Endometrial microvascular endothelial cells (primary cell): Measurements from ENCODE around the gene TMEM184C. TPM values are rescaled to one million over a fixed set of nuclear protein-coding genes. Genes with fewer than 3 reads are reported as not detected.

Experiments
- in situ Hi-C: cut with HindIII; loops from 2 replicates; pipeline ENCODE4 v1.10.0; 2017; ENCODE audit warnings: low sequenced_read_pairs, low pct_unique_long_range_greater_than_20kb; ENCODE audit errors: inconsistent ontology term
- total RNA-seq: library from RNA; depleted of rRNA; stranded (reverse); fragments of >200 nt; gene quantifications from one replicate; pipeline ENCODE4 v1.2.3, GENCODE V29; 2015; ENCODE audit errors: inconsistent ontology term

TMEM184C gene
- total RNA-seq, 1 donor from 2014 or later: 37.3 TPM

GRCh38 chr4:147596981-147597380 lies 20.2 kb upstream of the TMEM184C start:
- in situ Hi-C loops: no loop called here

DNA sequence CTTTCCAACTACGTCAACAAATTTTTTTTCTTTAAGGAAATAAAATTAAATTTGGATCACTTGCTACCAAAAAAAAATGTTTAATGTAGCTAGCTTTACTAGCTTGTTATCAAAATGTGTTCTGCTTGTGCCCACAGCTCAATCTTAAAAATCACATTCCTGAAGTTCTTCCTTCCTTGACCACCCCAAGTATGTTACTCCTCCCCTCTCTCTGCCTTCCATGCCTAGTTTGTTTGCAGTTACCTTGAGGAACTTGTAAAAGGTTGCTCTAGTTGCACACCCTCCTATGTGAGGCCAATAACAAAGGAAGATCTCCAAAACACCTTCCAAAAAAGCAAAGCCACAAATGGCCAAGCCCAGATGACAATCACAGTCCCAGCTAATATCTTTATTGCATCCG lies 19.6 kb upstream of the TMEM184C start:
- in situ Hi-C loops: no loop called here

- in situ Hi-C loops: no loop called here
Observed at GRCh38 chr4:147599206-147599605, 18.0 kb upstream of the TMEM184C start.

DNA sequence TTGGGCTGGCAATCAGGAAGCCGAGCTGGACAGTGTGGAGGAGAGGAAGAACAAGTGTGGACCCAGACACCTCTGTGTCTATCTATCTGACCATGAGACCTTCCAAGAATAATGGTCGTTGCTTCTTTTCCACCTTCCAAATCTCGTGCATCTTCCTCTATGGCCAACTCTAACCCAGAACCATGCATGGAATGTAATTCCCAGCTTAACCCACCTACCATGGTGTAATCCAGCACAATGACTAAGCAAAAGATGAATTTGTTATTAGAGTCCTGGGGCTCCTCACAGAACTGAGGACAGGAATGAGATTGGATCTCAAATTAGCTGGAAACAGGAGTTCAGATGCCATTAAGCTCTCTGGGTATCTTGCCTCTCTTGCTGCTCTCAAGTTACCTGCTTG lies 17.4 kb upstream of the TMEM184C start:
- in situ Hi-C loops: no loop called here

DNA sequence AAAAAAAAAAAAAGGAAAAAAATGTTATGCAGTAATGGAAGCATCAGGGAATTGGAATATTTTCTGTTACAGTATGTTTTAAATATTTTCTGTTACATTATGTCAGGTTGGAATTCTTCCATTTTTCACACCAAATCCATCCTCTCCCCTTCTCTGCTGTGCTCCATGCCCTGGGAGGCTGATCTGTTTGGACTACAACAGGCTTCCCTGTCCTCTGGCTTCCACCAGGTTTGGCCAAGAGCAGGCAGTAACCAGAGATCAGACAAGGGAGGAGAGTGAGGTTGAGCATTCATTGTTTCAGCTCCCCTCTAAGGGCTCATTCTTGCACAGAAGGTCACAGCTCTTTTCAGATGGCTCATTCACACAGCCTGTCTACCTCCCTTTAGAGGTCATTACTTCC lies 11.7 kb upstream of the TMEM184C start:
- in situ Hi-C loops: no loop called here

GRCh38 chr4:147607471-147607870 lies 9.7 kb upstream of the TMEM184C start:
- in situ Hi-C loops: no loop called here

DNA sequence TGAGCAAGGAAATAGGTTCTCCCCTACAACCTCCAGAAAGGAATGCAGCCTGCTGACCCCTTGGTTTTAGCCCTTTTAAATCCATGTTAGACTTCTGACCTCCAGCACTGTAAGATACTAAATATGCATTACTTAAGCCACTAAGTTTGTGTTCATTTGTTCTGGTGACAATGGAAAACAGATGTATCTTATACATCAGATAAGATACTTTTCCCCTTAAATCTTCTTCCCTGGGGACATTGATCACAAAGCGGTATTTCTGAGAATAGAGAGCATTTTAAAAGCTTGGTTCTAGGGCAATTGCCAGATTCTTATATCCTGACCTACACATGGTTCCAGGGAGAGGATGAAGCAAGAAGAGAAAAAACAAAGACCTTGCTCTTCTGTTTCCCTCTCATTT lies 6.5 kb upstream of the TMEM184C start:
- in situ Hi-C loops: no loop called here

GRCh38 chr4:147616849-147617172 lies 386 bp upstream of the TMEM184C start:
- in situ Hi-C loops: no loop called here

DNA sequence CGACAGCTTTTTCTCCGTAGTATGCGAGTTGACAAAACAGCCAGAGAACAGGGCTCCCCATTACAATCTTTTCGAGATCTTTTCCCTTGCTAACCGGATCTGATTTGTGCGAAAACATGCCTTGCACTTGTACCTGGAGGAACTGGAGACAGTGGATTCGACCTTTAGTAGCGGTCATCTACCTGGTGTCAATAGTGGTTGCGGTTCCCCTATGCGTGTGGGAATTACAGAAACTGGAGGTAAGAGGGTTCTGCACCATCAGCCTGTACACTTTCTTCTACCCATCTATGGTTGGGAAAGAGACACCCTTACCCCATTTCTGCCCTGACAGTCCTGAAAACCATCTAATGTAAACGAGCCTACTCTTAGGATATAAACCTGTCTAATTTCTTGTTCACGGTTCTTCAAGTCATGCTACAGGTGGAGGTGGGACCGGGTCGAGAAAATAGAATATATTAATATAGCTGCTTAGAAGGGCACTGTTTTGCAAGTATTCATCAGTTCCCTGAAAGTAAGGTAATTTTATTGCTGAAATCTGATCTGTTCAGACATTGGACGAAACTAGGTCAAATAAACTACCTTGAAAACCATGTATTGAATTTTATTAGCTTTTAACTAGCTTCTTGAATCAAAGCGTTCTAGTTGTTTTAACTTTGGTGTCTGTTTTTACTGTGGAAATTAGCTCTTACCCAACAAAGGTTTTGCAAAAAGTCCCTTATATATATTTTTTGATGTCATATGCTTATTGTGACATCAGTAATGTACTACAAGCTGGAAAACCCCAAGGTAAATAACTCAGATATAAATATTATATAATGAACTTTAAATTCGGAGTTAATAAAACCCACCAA lies 869 bp downstream of the TMEM184C start:
- in situ Hi-C loops: no loop called here

DNA sequence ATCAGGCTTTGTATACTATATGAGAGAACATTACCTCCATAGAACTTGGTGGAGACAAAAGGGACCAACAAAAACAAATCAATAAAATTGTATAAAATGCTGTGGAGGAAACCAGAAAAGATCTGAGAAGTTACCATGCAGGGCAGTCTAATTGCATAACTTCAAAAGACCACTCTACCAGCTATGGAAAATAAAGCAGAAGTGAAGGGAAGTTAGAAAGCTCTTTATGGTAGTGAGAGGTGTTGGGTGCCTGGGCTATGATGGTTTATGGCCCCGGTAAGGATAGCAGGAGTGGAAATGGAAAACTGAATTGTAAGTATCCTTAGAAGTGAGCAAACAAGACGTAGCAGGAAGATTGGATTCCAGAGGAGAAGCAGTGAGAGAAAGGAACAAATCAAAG lies 3.1 kb downstream of the TMEM184C start:
- in situ Hi-C loops: no loop called here

DNA sequence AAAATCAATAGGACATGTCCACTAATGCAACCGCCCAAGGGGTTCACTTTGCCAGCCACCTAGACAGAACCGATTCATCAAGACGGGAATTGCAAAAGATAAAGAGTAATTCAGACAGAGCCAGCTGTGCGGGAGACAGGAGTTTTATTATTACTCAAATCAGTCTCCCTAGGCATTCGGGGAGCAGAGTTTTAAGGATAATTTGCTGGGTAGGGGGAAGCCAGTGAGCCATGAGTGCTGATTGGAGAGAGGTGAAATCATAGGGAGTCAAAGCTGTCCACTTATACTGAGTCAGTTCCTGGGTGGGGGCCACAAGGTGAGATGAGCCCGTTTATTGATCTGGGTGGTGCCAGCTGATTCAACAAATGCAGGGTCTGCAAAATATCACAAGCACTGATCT lies 8.5 kb downstream of the TMEM184C start:
- in situ Hi-C loops: no loop called here

GRCh38 chr4:147626903-147627302 lies 9.7 kb downstream of the TMEM184C start:
- in situ Hi-C loops: no loop called here

DNA sequence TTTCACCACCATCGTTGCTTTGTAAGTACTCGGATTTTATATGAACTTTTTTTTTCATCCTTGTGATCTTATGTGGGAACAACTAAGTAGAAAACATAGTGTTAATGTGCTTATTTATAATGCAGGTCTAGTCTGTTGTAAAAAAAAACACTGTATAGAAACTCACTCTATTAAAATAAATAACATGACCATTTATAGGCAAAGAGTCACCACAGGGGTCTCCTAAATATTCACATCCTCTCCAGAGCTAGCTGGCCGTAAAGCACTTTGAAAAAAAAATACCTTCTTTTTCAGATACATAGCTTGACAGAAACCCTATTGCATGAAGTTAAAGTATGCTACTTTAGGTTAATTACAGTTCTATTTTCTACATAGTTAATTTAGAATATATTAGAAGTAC lies 11.2 kb downstream of the TMEM184C start:
- in situ Hi-C loops: no loop called here

DNA sequence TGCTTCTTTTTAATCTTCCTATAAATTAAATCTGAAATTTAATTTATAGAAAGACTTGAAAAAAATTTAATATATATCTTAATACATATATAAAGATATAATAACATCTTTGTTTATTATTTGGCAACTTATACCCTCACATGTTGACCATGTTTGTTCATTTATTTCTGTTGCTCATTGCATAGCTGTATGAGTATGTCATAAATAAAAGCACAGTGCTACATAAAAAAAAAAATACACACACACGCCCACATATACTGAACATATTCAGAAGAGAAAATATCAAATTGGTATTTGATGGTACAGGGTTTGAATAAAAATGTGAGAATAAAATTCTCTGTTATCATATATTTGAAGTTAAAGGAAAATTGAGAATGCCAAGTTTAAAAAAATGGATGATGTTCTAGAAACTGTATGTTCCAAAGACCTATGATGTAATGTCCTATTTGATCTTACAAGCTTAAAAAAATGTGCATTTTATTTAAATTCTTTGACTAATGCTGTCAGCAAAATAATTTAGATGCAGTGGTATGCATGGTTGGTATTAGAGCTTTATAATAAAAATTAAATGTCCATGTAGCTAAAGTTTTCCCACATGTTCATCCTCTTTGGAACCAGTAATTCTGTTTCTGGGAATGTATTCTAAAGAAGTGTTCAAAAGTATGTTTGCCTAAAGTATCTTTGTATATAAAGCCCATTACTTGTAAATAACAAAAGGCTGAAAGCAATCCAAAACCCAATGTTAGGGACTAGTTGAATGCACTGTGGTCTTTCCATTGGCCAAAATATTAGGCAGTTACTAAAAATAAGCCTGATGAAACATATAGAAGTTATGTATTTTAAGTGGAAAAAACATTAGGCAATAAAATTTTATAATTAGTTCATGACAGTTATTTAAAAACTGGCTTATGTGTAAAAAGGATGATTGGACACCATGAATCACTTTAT lies 12.9 kb downstream of the TMEM184C start:
- in situ Hi-C loops: no loop called here

DNA sequence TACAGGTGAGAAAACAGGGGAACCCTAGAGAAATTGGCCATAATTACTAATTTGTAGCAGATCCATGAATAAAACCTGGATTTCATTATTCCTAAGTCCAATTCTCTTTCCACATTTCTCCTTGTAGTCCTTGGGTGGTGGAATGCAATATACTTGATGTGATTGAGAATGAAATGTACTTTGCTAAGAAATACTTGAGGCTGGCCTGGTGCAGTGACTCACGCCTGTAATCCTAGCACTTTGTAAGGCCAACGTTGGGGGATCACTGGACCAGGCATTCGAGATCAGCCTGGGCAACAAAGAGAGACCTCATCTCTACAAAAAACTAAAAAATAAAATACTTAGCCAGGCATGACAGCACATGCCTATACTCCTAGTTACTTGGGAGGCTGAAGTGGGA lies 15.9 kb downstream of the TMEM184C start:
- in situ Hi-C loops: no loop called here

GRCh38 chr4:147633643-147634042 lies 16.4 kb downstream of the TMEM184C start:
- in situ Hi-C loops: no loop called here

DNA sequence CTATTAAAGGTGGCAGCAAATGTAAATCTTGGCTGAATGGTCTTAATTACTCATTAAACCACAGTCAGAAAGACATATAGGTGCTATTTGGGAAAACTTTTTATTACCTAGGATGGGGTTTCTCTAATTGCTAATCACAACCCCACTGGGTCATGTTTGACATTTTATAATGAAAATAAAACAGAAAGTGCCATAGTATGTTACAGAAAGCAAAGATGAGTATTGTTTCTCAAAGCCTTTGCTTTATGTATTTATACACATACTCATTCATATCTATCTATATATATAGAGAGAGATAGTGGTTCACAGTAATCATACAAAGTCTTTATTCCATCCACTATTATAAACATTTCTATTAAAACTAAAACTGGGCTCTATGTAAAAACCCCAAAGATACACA lies 18.2 kb downstream of the TMEM184C start:
- in situ Hi-C loops: no loop called here

- in situ Hi-C loops: no loop called here
Observed at GRCh38 chr4:147638365-147638764, 21.2 kb downstream of the TMEM184C start.

DNA sequence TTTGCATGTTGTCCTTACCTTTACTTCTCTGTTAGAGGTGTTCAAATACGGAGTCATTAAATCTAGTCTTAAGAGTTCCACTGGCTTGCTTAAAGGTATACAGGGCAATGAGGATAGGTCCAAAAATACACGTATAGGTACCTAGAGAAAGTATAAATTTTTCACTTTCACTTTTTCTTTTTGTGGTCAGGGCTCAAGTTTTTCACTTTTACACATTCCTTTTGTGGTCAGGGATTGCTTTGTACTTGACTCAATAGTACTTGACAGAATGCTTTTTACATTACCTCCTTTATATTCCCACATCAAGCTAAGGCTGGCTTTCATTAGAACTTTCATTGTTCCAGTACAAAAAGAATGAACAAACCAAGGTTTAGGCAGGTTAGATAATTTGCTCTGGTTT lies 21.7 kb downstream of the TMEM184C start:
- in situ Hi-C loops: no loop called here

DNA sequence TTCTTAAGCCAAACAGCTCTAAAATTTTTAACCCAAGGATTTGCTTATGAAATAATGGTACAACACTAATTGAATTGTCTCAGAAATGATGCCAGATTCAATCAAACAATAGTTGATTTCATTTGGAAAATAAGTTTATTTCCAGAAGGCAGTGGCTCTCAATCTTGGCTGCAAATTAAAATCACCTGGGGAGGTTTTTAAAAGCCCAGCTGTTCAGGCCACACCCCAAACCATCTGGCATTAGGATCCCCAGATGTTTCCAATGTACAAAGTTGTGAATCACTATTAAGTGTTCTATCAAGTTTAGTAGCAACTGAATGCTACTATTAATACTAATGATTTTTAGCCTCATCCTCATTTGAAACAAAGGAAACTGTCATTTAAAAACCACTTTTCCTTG lies 22.2 kb downstream of the TMEM184C start:
- in situ Hi-C loops: no loop called here
